Chondrocyte (in vitro differentiated cells): Measurements from ENCODE around the gene LLGL2. TPM values are rescaled to one million over a fixed set of nuclear protein-coding genes. Genes with fewer than 3 reads are reported as not detected.

Experiments used
- DNase-seq: peaks from one replicate; pipeline ENCODE4 v3.0.0; 2021; ENCODE audit warnings: mixed read lengths, low spot score
- H3K27ac Mint-ChIP-seq: one replicate; pipeline ENCODE4 v1.8.0; 2021; ENCODE audit warnings: mild to moderate bottlenecking, moderate library complexity, mixed read lengths; ENCODE audit not compliant: unreplicated experiment
- H3K27me3 Mint-ChIP-seq: 2 replicates; pipeline ENCODE4 v1.8.0; 2021; ENCODE audit warnings: low read depth, mixed read lengths
- H3K36me3 Mint-ChIP-seq: 2 replicates; pipeline ENCODE4 v1.8.0; 2021; ENCODE audit warnings: low read depth, mixed read lengths
- H3K4me1 Mint-ChIP-seq: 2 replicates; pipeline ENCODE4 v1.8.0; 2021; ENCODE audit warnings: low read depth, mild to moderate bottlenecking, mixed read lengths
- H3K4me3 Mint-ChIP-seq: one replicate; pipeline ENCODE4 v1.8.0; 2021; ENCODE audit warnings: mild to moderate bottlenecking, moderate library complexity, mixed read lengths; ENCODE audit not compliant: unreplicated experiment
- H3K9me3 Mint-ChIP-seq: 2 replicates; pipeline ENCODE4 v1.8.0; 2021; ENCODE audit warnings: low read depth, mixed read lengths
- total RNA-seq: library from RNA; stranded (reverse); gene quantifications from 3 replicates; pipeline ENCODE4 v1.2.1, GENCODE V29; 2021
- TF ChIP-seq, protein P1 (sequence below): fragments of 200-600 bp; sonication (generic); IDR thresholded peaks from 2 replicates; pipeline ENCODE4 v1.5.0; 2021; ENCODE audit warnings: antibody characterized with exemption, mild to moderate bottlenecking, moderate library complexity

The LLGL2 gene
- total RNA-seq, 1 donor from 2014 or later, result 1.8 TPM

DNA sequence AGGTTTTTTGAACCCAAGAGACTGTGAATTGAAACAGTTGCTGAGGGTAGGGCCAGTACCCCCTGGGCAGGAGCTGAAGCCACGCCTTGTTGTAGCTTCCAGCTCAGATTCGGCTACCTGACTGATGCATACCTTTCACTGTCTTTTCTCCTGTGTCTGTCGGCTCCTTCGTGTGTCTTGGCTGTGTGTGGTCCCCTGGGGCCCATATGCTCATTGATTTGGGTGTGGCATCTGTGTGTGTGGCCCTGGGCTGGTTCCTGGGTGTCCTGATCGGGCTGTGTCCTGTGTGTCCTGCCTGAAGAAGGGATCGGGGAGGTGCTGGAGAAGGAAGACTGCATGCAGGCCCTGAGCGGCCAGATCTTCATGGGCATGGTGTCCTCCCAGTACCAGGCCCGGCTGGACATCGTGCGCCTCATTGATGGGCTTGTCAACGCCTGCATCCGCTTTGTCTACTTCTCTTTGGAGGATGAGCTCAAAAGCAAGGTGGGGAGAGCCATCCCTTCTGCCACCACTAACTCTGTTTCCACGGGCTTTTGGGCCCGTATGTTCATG is 31.1 kb upstream of the LLGL2 start:
- H3K9me3 Mint-ChIP-seq, result no peaks in the 10 kb centered on the region
- no peaks in the 10 kb centered on the region for H3K4me1 Mint-ChIP-seq
- H3K27me3 Mint-ChIP-seq, result no peaks in the 10 kb centered on the region
- H3K4me3 Mint-ChIP-seq, result no peak overlapping the region
- TF ChIP-seq, protein P1, sequence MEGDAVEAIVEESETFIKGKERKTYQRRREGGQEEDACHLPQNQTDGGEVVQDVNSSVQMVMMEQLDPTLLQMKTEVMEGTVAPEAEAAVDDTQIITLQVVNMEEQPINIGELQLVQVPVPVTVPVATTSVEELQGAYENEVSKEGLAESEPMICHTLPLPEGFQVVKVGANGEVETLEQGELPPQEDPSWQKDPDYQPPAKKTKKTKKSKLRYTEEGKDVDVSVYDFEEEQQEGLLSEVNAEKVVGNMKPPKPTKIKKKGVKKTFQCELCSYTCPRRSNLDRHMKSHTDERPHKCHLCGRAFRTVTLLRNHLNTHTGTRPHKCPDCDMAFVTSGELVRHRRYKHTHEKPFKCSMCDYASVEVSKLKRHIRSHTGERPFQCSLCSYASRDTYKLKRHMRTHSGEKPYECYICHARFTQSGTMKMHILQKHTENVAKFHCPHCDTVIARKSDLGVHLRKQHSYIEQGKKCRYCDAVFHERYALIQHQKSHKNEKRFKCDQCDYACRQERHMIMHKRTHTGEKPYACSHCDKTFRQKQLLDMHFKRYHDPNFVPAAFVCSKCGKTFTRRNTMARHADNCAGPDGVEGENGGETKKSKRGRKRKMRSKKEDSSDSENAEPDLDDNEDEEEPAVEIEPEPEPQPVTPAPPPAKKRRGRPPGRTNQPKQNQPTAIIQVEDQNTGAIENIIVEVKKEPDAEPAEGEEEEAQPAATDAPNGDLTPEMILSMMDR, result no peak
- DNase-seq, result peak; percentile 68
- no peak overlapping the region for H3K27ac Mint-ChIP-seq
- peaks cover 8% of the 10 kb centered on the region for H3K36me3 Mint-ChIP-seq

DNA sequence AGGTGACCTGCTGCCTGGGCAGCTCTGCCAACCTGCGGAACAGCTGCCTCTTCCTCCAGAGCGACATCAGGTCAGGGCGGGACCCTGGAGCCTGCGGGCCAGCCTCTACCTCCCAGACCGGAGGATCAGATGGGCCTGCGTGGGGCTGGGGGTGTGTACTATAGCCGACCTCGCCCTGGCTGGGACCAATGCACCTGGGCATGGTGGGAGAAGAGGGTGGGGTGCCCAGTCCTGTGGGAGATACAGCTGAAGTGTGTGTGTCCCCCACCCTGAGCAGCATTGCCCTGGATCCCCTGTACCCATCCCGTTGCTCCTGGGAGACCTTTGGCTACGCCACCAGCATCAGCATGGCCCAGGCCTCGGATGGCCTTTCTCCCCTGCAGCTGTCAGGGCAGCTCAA is 29.5 kb upstream of the LLGL2 start:
- TF ChIP-seq, protein P1, result no peak
- no peaks in the 10 kb centered on the region for H3K4me1 Mint-ChIP-seq
- H3K36me3 Mint-ChIP-seq, result peaks cover 10% of the 10 kb centered on the region
- H3K27ac Mint-ChIP-seq, result no peak overlapping the region
- H3K4me3 Mint-ChIP-seq, result no peak overlapping the region
- H3K9me3 Mint-ChIP-seq, result no peaks in the 10 kb centered on the region
- H3K27me3 Mint-ChIP-seq, result no peaks in the 10 kb centered on the region
- no peak for DNase-seq

DNA sequence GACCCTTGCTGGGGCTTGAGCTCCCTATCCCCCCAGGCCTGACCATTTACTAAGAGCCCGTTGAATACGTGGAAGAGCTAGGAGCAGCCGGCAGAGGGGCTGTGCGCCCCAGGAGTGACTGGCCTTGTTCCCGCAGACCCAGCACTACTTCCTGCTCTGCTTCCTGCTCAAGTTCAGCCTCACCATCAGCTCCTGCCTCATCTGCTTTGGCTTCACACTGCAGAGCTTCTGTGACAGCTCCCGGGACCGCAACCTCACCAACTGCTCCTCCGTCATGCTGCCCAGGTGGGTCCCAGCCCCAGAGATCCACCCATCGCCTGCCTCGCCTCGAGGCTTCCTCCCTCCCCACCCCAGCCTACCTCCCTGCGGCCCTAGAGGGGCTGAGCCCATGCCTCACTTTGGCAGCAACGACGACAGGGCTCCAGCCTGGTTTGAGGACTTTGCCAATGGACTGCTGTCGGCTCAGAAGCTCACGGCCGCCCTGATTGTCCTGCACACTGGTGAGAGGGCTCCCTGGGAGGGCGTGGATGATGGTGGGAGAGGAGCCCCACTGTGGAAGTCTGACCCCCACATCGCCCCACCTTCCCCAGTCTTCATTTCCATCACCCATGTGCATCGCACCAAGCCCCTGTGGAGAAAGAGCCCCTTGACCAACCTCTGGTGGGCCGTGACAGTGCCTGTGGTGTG is 27.3 kb upstream of the LLGL2 start:
- no peak overlapping the region for H3K27ac Mint-ChIP-seq
- TF ChIP-seq, protein P1, result no peak
- no peak overlapping the region for H3K4me3 Mint-ChIP-seq
- peaks cover 7% of the 10 kb centered on the region for H3K36me3 Mint-ChIP-seq
- no peaks in the 10 kb centered on the region for H3K4me1 Mint-ChIP-seq
- DNase-seq, result no peak
- no peaks in the 10 kb centered on the region for H3K27me3 Mint-ChIP-seq
- no peaks in the 10 kb centered on the region for H3K9me3 Mint-ChIP-seq

DNA sequence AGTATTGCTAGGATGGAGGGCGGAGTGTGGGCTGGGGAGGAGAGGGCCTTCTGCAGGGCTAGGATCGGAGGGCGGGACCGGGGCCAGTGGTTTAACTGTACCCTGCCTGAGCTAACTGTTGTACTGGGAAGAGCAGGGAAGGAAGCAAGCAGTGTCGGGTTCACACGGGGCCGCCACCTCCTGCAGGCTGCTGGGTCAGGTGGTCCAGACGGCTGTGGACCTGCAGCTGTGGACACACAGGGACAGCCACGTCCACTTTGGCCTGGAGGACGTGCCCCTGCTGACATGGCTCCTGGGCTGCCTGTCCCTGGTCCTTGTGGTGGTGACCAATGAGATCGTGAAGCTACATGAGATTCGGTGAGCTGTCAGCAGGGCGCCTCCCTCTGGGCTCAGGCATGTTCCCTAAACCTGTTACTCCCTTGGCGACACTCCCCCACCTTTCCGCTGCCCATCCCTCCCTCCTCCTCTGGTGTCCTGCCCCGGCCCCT is 26.7 kb upstream of the LLGL2 start:
- peaks cover 7% of the 10 kb centered on the region for H3K36me3 Mint-ChIP-seq
- DNase-seq, result no peak
- H3K9me3 Mint-ChIP-seq, result no peaks in the 10 kb centered on the region
- H3K27ac Mint-ChIP-seq, result peak overlapping the region; percentile 12
- TF ChIP-seq, protein P1, result no peak
- H3K27me3 Mint-ChIP-seq, result no peaks in the 10 kb centered on the region
- H3K4me1 Mint-ChIP-seq, result no peaks in the 10 kb centered on the region
- no peak overlapping the region for H3K4me3 Mint-ChIP-seq

DNA sequence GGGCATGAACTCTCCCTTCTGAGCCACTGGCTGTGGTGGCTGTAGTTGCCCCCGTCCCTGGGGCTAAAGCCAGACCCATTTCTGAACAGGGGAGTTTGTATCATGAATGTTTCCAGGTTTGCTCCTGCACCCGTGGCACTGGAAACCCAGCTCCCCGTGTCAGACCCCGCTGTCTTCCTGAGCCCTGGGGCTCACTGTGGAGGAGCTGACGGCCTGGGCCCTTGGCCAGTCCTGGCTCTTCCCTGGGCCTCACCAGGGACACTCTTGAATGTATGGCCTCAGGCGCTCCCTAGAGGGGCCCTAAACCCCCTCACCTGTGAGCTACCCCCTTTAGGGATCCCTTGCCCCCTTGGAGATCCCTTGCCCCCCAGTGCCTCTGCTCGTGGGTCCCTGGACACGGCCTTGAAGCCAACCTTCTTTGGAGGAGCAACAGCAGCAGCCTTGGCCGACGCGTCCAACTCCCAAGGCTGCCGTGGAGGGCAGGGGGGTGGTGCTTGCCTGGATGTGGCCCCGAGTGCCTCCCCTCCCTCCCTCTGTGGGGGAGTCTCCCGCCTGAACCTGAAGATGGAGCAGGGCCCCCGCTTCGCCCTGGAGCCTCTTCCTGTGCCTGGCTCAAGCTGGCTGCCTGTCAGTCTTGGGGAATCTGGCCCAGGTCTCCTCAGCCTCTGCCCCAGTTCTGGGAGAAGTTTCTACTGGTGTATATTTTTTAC is 26.0 kb upstream of the LLGL2 start:
- Mint-ChIP-seq H3K4me3 (no peak overlapping the region), H3K27me3 (no peaks in the 10 kb centered on the region)

More for the DNA sequence above, 26.0 kb upstream of the LLGL2 start:
- no peaks in the 10 kb centered on the region for H3K9me3 Mint-ChIP-seq
- peaks cover 5% of the 10 kb centered on the region for H3K36me3 Mint-ChIP-seq
- H3K4me1 Mint-ChIP-seq, result no peaks in the 10 kb centered on the region
- TF ChIP-seq, protein P1, result no peak
- DNase-seq, result no peak
- H3K27ac Mint-ChIP-seq, result peak overlapping the region; percentile 12
